ENCODE results near the gene TBXT. TPM values are rescaled to one million over a fixed set of nuclear protein-coding genes. Genes with fewer than 3 reads are reported as not detected.

Gene TBXT
- not detected in 2 replicates for total RNA-seq

DNA sequence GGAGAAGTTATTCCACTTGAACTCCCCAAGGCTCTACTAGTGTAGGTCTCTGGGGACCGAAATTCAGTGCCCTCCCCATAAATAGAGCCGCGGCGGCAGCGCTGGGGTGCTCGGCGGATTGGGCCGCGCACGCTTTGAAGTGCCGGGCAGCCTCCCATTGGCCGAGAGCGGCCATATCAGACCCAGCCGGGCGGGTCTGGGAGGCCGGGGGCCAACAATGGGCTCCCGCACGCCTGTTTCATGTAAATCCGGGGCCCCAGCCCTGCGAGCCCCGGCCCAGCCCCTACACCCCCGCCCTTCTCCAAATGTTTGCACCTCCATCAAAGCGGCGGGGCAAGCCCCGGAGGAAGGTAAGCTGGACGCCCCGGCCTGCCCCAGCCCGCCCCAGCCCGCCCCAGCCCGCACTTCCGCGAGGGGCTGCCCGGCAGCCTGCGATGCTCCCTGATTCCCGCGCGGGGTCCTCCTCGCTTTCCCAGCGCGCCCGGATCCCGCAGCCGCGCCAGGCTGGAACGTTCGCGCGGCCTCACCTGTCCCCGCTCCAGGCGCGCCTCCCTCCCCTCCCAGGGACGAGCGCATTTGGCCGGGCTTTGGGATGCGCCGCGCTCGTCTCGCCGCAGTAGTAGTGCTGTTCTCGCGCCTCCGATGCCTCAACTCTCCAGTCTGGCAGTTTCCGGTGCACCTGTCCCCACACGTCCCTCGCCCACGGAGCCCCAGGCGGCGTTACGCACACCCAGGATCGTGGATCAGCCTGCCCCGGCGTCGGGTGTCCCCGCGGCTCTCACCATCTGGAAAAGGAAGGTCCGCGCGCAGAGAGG lies at the start of gene TBXT:
Gene TBXT (minus strand): TSS at position 51 of the 815 bp plus-strand sequence. CDS start 260 bp downstream, outside the sequence.
- TF ChIP-seq, protein P1, sequence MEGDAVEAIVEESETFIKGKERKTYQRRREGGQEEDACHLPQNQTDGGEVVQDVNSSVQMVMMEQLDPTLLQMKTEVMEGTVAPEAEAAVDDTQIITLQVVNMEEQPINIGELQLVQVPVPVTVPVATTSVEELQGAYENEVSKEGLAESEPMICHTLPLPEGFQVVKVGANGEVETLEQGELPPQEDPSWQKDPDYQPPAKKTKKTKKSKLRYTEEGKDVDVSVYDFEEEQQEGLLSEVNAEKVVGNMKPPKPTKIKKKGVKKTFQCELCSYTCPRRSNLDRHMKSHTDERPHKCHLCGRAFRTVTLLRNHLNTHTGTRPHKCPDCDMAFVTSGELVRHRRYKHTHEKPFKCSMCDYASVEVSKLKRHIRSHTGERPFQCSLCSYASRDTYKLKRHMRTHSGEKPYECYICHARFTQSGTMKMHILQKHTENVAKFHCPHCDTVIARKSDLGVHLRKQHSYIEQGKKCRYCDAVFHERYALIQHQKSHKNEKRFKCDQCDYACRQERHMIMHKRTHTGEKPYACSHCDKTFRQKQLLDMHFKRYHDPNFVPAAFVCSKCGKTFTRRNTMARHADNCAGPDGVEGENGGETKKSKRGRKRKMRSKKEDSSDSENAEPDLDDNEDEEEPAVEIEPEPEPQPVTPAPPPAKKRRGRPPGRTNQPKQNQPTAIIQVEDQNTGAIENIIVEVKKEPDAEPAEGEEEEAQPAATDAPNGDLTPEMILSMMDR (IDR thresholded peaks at IDR 0.05; ENCODE audit: insufficient read depth, low read length, severe bottlenecking): no peak
- DNase-seq (ENCODE audit: low read depth): no peak
- Histone ChIP-seq H3K27me3 (ENCODE audit: control insufficient read depth, insufficient read depth, low read length) (peaks cover 33% of the 10 kb centered on the region), H3K36me3 (ENCODE audit: control insufficient read depth, insufficient read depth, low read length) (no peaks in the 10 kb centered on the region), H3K4me3 (ENCODE audit: low read depth, low read length) (no peak within 1 kb of the TSS)
- FAIRE-seq: no peak

DNA sequence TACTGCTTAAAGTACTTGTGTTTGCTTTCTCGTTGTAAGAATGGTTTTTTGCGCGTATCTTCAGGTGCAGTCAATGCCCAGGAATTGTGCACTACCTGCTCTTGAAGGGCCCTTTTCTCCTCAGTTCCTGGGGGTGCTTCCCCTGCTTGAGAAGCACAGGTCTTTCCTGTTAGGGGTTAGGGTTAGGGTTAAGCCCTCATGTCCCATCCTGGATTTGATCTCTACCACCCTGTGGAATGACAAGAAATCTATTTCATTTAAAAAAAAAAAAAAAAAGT lies 39.6 kb upstream of the TBXT start:
- TF ChIP-seq, protein P1 (IDR thresholded peaks at IDR 0.05; ENCODE audit: insufficient read depth, low read length, severe bottlenecking): no peak
- Histone ChIP-seq H3K27me3 (ENCODE audit: control insufficient read depth, insufficient read depth, low read length) (no peaks in the 10 kb centered on the region), H3K36me3 (ENCODE audit: control insufficient read depth, insufficient read depth, low read length) (no peaks in the 10 kb centered on the region), H3K4me3 (ENCODE audit: low read depth, low read length) (no peak overlapping the region)
- DNase-seq (ENCODE audit: low read depth) (no peak), FAIRE-seq (no peak)

GRCh38 chr6:166206510-166207283 lies 39.0 kb upstream of the TBXT start:
- Histone ChIP-seq H3K27me3 (ENCODE audit: control insufficient read depth, insufficient read depth, low read length) (no peaks in the 10 kb centered on the region), H3K36me3 (ENCODE audit: control insufficient read depth, insufficient read depth, low read length) (no peaks in the 10 kb centered on the region), H3K4me3 (ENCODE audit: low read depth, low read length) (no peak overlapping the region)
- TF ChIP-seq, protein P1 (IDR thresholded peaks at IDR 0.05; ENCODE audit: insufficient read depth, low read length, severe bottlenecking): no peak
- FAIRE-seq (no peak), DNase-seq (ENCODE audit: low read depth) (no peak)

DNA sequence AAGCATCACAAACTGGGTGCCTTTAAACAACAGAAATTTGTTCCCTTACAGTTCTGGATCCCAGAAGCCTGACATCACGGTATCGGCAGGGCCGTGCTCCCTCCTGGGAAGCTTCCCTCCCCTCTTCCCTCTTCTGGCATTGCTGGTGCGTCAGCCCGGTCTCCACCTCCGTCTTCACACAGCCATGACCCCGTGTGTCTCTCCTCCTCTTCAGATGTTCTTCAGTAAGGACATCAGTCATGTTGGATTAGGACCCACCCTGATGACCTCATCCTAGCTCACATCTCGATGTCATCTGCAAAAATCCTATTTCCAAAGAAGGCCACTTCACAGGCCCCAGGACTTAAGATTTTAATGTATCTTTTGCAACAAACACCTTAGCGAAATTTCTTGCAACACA lies 38.4 kb upstream of the TBXT start:
- Histone ChIP-seq H3K4me3 (ENCODE audit: low read depth, low read length) (no peak overlapping the region), H3K27me3 (ENCODE audit: control insufficient read depth, insufficient read depth, low read length) (no peaks in the 10 kb centered on the region), H3K36me3 (ENCODE audit: control insufficient read depth, insufficient read depth, low read length) (no peaks in the 10 kb centered on the region)
- FAIRE-seq (no peak), DNase-seq (ENCODE audit: low read depth) (no peak)
- TF ChIP-seq, protein P1 (IDR thresholded peaks at IDR 0.05; ENCODE audit: insufficient read depth, low read length, severe bottlenecking): no peak

DNA sequence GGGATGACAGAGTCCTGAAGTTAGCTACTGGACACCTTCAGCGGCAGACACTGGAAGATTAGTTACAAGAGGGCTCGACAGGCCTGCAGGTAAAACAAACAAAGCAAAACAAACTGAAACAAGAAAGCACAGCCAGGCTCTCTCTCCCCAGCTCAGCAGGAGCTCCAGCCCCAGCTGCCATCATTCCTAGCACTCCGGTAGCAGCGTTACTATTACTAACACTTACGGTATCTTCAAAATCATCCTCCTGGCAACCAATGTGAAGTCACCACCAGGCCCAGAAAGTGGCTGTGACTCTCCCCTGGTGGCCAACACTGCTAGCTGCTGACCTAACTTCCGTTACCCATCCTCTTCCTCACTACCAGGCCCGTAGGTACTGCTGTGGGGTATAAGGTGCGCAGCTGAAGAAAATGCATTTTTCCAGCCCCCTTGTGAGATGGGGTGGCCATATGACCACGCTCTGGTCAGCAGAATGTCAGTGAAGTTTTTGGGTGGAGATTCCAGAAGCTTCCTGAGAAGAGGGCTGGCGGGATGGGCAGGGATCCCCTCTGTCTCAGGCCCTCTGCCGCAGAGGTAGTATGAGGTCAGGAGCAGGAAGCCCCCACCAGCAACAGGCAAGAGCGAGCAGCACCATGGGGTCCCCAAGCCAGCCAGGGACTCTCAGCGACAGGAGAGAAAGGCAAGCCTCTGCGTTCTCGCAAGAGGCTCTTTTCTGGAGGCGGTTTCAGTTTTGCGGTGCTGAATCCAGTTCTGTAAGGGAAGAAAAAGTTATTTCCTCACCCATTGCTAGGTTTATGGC lies 37.4 kb upstream of the TBXT start:
- no peak for DNase-seq (ENCODE audit: low read depth)
- TF ChIP-seq, protein P1 (IDR thresholded peaks at IDR 0.05; ENCODE audit: insufficient read depth, low read length, severe bottlenecking): no peak
- no peak for FAIRE-seq
- Histone ChIP-seq H3K36me3 (ENCODE audit: control insufficient read depth, insufficient read depth, low read length) (no peaks in the 10 kb centered on the region), H3K4me3 (ENCODE audit: low read depth, low read length) (no peak overlapping the region), H3K27me3 (ENCODE audit: control insufficient read depth, insufficient read depth, low read length) (no peaks in the 10 kb centered on the region)

Measured in bronchial epithelial cell (primary cell).